SW 1271 (cell line): ENCODE data around the gene SNRPD3.
"Not testable (repeated sequence)": the region's sequence is repeated elsewhere in the genome, so short reads cannot be mapped to it uniquely, and the experiment has no call there.

Experiments used
- DNase-seq, 2 experiments: peaks; one replicate each; lab custom pipeline; 2025; lab: John Stamatoyannopoulos, UW

The SNRPD3 gene

GRCh38 chr22:24532075-24532474, 23.7 kb upstream of the SNRPD3 start:
- no peak for DNase-seq

DNA sequence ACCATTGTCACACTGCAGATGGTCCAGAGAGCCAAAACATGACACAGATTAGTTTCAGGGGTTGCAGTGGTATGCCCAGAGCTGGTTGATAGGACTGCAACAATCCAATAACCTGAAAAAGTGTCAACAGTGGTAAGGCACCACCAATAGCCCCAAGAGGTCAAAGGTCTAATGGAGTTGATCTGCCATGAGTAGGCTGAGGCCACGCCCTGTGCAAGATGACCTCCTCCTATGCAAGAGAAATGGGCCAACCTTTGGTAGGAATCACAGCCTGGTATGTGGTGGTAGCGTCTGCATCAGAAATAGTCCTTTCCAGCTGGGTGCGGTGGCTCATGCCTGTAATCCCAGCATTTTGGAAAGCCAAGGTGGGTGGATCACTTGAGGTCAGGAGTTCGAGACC, 20.5 kb upstream of the SNRPD3 start:
- no peak for DNase-seq

- no peak for DNase-seq
Measured at GRCh38 chr22:24536089-24536488, 19.7 kb upstream of the SNRPD3 start.

DNA sequence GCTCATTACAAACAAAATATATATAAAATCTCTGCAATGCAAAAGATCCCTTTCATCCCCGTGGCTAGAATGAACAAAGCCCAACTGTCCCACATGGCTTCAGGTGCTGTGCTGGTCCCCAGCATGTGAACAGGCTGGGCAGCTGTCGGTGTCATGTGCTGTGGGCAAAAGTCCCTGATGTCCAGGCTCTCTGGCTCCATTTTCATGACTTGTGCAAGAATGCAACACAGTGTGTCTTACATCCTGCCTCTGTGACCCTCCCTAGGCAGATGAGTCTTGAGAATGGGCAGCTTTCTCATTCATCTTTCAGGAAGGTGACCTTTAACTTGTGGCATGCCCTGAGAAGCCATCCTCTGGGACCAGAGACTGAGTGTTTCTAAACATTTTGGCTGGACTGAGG, 15.3 kb upstream of the SNRPD3 start:
- DNase-seq: no peak

DNA sequence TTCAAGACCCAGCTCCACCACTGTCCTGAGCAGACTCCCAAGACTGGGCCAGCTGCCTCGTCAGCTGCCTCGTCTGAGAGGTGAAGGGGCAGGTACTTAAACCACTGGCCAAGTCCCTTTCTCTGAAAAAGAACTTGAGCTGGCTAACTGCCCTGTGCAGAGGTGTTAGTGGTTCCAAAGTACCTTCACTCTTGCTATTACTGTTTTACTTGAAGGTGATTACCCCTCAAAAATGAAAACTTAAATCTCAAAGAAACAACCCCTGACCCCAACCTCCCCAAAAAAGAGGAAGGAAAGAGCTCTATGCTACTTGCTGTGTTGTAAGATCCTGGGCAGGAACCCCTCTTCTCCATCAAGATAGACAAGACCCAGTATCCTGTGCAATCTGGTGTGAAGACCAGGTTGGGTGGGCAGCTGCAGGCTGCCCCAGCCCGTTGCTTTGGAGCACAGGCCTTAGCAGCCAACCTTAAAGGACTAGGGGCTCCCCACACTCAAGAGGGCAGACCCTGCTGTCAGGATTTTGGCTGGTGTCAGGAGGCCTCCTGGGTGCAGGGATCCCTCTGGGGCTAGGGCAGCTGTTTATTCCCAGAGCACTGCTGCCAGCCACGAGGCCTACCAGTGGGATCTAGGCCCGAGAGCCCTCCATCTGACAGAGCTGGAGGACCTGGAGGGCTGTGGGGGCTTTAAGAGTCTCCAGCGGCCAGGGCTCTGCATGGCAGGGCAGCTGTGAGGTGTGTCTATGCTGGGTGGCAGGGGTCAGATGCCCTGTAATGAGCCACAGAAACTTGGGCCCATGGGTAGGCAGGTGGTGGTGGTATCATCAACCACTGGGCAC, 13.9 kb upstream of the SNRPD3 start:
- DNase-seq: no peak

DNA sequence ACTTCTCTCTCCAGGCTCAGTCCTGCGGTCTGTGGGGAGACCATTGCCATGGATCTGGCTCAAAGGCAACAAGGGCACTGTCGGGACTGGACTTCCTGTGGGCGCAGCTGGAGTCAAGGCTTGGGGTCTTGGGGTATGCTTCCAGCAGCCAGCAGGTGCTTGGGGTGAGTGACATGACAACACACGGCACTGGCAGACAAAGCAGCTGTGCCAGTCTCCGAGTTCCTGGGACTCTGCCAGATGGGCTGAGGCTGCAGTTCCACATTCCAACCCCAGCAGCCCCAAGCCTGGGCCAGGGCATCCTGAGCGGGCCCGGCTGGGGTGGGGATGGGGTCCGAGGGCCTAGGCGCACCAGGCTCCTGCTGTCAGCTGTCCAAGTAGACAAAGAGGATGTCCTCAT, 13.2 kb upstream of the SNRPD3 start:
- no peak for DNase-seq

- DNase-seq: no peak
Measured at GRCh38 chr22:24543185-24543601, 12.6 kb upstream of the SNRPD3 start.

DNA sequence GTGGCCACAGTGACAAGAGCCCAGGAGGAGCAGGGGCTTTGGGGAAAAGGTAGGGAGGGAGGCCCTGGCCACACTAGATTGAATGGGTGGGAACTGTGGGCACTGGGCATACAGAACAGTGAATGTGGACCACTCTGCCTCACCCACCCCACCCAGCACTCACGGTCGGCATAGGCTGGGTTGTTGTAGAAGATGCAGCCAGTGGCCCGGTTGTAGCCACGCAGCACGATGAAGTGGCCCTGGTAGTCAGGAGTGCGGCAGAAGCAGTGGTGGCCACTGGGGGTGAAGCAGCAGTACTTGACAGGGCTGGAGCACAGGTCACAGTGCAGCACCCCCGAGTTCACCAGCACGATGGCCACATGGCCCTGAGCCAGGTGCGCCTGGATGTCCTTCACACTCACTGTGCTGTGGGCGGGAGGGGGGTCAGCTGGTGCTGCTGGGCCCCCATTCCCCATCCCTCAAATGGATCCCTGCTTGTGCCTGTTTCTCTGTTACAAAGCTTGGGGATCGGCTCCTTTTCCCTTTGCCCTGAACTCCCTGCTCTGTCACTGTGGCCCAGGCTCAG, 12.0 kb upstream of the SNRPD3 start:
- DNase-seq: no peak

DNA sequence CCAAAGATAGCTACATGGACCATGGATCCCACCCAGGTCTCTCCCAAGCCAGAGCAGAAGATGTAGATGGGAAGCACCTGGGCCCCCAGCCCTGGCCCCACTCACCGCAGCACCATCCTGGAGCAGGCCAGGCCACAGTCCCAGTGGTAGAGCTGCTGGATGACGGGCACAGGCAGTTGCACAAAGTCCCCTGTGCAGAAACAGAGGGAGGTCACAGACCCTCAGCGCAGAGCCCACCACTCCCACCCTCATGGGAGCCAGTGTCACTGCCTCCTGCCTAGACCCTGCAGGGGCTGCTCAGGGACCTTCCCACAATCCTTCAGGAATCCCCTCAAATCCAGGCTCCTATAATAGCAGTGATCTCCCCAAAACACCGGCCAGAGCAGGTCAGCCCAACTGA, 7.0 kb upstream of the SNRPD3 start:
- DNase-seq: no peak

GRCh38 chr22:24550028-24550901, 5.5 kb upstream of the SNRPD3 start:
- no peak for DNase-seq

DNA sequence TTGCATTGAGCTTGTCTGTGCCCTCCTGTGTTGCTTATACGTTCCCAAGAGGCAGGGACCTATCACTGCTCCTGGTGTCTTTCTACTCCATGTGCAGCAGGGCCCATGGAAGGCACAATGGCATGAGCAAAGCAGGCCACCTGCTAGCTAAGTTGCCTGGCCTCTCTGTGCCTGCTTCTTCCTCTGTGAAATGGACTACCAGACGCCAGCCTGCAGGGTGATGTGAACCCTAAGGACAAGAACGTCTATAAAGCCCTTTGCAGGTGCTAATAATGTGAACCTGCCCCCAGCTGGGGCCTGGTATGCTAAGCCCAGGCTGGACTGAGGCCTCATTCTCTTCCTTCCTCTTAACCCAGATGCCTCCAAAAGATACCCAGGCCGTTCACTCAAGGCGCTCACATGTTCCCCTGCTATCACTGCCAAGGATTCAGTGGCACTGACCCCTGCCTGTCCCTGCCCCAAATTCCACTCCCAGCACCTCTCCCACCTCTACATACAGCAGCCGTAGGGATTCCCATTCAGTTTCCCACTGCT, 4.8 kb upstream of the SNRPD3 start:
- no peak for DNase-seq

GRCh38 chr22:24552503-24553286, 3.1 kb upstream of the SNRPD3 start:
- not testable (repeated sequence) for DNase-seq

DNA sequence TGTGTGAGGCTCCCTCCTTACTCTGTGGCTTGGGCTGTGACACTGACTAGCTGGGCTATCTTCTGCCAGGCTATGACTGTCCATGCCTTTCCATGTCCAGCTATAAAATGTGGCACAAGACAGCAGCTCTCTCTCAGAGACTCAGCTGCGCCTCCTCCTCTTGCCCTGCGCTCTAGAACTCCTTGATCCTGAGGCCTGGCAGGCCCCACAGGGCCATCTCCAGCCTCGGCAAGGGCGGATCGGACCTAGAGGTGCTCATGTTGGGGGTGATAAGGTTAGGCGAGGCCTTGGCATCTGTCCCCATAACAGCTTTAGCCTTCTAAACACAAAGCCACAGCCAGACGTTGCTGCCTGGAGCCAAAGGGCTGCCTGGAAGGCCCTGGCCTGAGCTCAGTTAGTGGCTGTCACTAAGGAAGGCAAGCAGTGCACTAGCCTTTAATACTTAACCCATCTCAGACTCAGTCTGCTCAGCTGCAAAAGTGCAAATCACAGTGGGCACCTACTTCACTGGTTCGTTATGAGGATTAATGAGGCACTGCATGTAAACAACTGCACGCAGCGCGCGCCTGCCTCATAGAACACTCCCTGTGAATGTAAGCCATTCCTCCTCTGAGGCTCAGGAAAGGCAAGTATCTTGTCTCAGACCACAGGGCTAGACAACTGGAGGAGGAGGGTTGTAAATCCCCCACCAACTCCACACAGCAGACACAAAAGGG, 2.0 kb upstream of the SNRPD3 start:
- DNase-seq: no peak

DNA sequence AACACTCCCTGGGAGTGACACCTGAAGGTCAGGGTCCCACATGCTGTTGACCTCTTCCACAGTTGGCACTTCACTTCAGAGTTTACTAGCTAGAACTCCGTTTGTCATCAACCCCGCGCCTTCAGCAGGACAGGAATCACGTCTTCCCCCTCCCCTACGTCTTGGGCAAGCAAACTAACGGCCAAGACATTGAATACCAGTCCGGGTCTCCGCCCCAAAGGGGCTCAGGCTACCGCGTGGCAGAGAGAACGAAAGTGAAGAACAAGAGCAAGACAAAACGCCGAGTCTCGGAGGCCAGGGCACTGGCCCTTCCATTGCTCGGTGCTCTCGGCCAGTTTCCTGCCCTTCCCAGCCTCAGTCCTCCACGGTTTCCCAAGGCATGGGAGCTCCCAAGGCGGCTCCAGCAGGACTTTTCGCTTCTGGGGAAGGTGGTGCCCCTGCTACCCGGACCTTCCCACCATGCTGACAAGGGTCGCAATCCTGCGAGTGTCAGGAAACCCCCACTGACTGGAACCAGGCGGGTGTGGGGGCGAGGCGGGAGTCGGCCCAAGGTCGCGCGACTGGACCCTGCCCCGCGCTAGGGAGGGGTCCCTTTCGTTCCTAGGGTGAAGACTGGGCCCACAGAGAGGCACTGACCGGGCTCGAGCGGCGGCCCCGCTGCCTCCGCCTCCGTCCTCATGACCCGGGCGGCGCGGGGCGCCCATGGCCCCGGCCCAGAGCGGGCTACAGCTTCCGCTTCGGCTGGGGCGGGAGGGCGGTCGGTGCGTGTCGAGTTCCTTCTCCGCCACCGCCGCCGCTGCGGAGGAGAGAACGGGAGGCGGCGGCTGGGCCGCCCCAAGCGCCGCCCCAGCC, 1.3 kb upstream of the SNRPD3 start, which contains the start of gene GUCD1:
TSS of gene GUCD1 (minus strand) at position 826 of the 852 bp plus-strand sequence. CDS start at position 679, 147 bp downstream.
- no peak for DNase-seq

GRCh38 chr22:24559471-24559870, 3.7 kb downstream of the SNRPD3 start:
- no peak for DNase-seq

DNA sequence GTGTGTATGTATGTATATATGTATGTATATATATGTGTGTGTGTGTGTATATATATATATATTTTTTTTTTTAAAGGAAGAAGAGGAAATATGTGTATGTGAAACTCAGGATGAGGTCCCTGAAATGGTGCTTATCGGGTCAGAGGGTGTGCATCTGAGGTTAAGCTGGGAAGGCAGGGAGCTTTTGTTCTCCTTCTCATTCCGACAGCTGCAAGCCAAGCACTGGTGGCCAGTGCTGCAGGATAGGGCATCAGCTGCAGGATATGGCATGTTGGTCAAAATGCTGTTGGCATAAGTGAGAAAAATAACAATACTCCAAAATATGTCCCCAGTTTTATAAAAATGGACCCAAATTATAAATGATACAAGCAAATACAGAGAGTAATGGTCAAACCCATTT, 7.4 kb downstream of the SNRPD3 start:
- DNase-seq: no peak

DNA sequence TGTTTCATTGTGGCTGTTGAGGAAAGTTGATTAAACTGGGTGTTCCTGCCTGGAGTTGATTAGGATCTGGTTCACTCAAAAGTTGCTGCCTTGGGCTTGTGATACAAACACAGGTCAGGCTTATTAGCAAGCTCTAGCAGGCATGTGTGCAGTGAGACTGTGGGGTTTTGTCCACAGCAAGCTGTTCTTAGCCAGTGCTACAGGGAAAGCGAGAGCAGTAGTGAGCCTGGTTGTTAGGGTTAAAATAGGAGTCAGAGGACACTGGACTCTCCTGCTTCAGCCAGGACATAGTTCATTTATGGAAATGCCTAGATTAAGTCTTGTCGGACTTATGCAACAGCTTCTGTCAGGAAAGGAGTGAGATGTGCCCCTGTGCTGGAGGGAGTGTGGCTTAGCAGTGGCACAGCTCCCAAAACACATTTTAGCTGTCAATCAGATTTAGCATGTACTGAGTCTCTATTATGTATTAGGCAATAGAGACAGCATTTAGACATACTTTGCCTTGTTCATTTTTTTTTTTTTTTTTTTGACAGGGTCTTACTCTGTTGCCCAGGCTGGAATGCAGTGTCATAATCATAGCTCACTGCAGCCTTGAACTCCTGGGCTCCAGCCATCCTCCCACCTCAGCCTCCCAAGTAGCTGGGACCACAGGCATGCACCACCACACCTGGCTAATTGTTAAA, 8.7 kb downstream of the SNRPD3 start:
- no peak for DNase-seq

- no peak for DNase-seq
Measured at GRCh38 chr22:24565077-24565476, 9.3 kb downstream of the SNRPD3 start.

DNA sequence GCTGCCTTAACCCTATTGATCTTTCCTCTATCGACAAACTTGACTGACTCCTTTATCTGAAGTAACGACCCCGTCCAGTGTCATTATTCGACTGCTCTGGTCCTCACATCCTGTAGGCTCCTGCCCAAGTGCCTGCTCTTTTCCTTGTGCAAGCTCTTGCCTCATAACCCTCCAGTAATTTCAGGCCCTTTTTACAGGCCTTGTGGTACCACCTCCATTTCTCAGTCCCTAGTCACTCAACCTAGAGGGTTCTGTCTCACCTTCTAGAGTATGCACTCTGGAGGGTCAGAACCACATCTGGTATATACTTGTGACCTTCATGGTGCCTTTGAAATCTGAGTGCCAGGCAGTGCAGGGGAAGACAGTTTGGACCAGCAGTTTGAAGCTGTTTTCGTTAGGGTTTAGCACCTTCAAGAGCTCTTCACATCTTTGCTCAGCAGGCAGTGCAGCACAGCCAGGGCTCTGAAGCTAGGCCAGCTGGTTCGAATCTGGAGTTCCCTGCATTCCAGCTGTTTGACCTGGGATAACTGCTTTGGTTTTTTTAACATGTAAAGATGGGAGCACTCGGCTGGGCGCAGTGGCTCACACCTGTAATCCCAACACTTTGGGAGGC, 11.2 kb downstream of the SNRPD3 start:
- no peak for DNase-seq
